NOMO-1 (cell line): ENCODE data around the gene NPFF.
"Not testable (repeated sequence)": the region's sequence is repeated elsewhere in the genome, so short reads cannot be mapped to it uniquely, and the experiment has no call there.

Source experiments
- DNase-seq, 2 experiments: peaks; one replicate each; lab custom pipeline; 2025; ENCODE audit not compliant: unreplicated experiment in 2 of 2; lab: John Stamatoyannopoulos, UW

The NPFF gene

GRCh38 chr12:53506881-53507602 lies at the start of gene NPFF:
NPFF (minus strand) TSS chr12:53507484; CDS start chr12:53507474, 10 bp downstream.
- DNase-seq = no peak

GRCh38 chr12:53552361-53553327 lies 45.4 kb upstream of the NPFF start:
- DNase-seq = no peak

GRCh38 chr12:53551889-53552291 lies 44.6 kb upstream of the NPFF start:
- DNase-seq = no peak

- DNase-seq = no peak
Observed at GRCh38 chr12:53550595-53550994, 43.3 kb upstream of the NPFF start.

GRCh38 chr12:53550131-53550530 lies 42.8 kb upstream of the NPFF start:
- not testable (repeated sequence) for DNase-seq

GRCh38 chr12:53548354-53548753 lies 41.1 kb upstream of the NPFF start:
- DNase-seq = not testable (repeated sequence)

- peak; percentile 57 to 63 for DNase-seq
Observed at GRCh38 chr12:53543539-53543938, 36.3 kb upstream of the NPFF start.

- DNase-seq = no peak
Observed at GRCh38 chr12:53539526-53539925, 32.2 kb upstream of the NPFF start.

GRCh38 chr12:53538209-53538689 lies 31.0 kb upstream of the NPFF start:
- DNase-seq = no peak

GRCh38 chr12:53536962-53537361 lies 29.7 kb upstream of the NPFF start:
- DNase-seq = no peak

- DNase-seq = no peak
Observed at GRCh38 chr12:53533471-53533870, 26.2 kb upstream of the NPFF start.

GRCh38 chr12:53532524-53533445 lies 25.5 kb upstream of the NPFF start:
- no peak for DNase-seq

GRCh38 chr12:53532021-53532420 lies 24.7 kb upstream of the NPFF start:
- DNase-seq = no peak

- no peak for DNase-seq
Observed at GRCh38 chr12:53530920-53531319, 23.6 kb upstream of the NPFF start.

- no peak for DNase-seq
Observed at GRCh38 chr12:53530061-53530460, 22.8 kb upstream of the NPFF start.

GRCh38 chr12:53524476-53524875 lies 17.2 kb upstream of the NPFF start:
- no peak for DNase-seq

GRCh38 chr12:53523131-53523530 lies 15.8 kb upstream of the NPFF start:
- no peak for DNase-seq

GRCh38 chr12:53518381-53518780 lies 11.1 kb upstream of the NPFF start:
- no peak for DNase-seq

- DNase-seq = no peak
Observed at GRCh38 chr12:53516758-53517455, 9.6 kb upstream of the NPFF start.

- DNase-seq = no peak
Observed at GRCh38 chr12:53515291-53515680, 8.0 kb upstream of the NPFF start.
